Upper lobe of left lung (tissue), 6 donors: ENCODE results near the gene VDAC2. TPM values are rescaled to one million over a fixed set of nuclear protein-coding genes. Genes with fewer than 3 reads are reported as not detected.

Source experiments
- ATAC-seq, 2 donors: fragments of 200-7000 bp; cut with Tn5 transposase; one replicate each; pipeline ENCODE4 v1.9.1; 2022; ENCODE audit warnings: mild to moderate bottlenecking in 2 of 2, moderate library complexity in 2 of 2; ENCODE audit not compliant: low FRiP score in 2 of 2
- DNase-seq, 2 donors: peaks; one replicate each; pipeline ENCODE4 v3.0.0-alpha.2; 2019 to 2020
- H3K27ac ChIP-seq, 4 donors: fragments of 200-600 bp; sonication (generic); one replicate each; pipeline ENCODE4 v1.5.1; 2016 to 2019
- H3K27me3 ChIP-seq, 4 donors: fragments of 200-600 bp; sonication (generic); one replicate each; pipeline ENCODE4 v1.5.1; 2017 to 2019
- H3K36me3 ChIP-seq, 4 donors: fragments of 200-600 bp; sonication (generic); one replicate each; pipeline ENCODE4 v1.5.1; 2016 to 2019
- H3K4me1 ChIP-seq, 4 donors: fragments of 200-600 bp; sonication (generic); one replicate each; pipeline ENCODE4 v1.5.1; 2018 to 2019
- H3K4me3 ChIP-seq, 4 donors: fragments of 200-600 bp; sonication (generic); one replicate each; pipeline ENCODE4 v1.5.1; 2017 to 2019; ENCODE audit warnings: mild to moderate bottlenecking in 2 of 4, moderate library complexity in 1 of 4
- H3K9me3 ChIP-seq, 4 donors: fragments of 200-600 bp; sonication (generic); one replicate each; pipeline ENCODE4 v1.5.1; 2018 to 2019
- CTCF ChIP-seq, 6 experiments: fragments of 450-650 bp in 4 of 6; fragments of 200-600 bp in 2 of 6; sonication (generic) in 2 of 6; IDR thresholded peaks; one replicate each; pipeline ENCODE4 v1.5.1; 2016 to 2019; ENCODE audit warnings: antibody characterized with exemption in 6 of 6
- EP300 ChIP-seq, 4 donors: sonication (generic); formaldehyde crosslinking; IDR thresholded peaks; one replicate each; pipeline ENCODE4 v1.5.1; 2017; ENCODE audit warnings: antibody characterized with exemption in 4 of 4, control low read depth in 2 of 4
- POLR2A ChIP-seq, 4 donors: fragments of 450-650 bp; IDR thresholded peaks; one replicate each; pipeline ENCODE4 v1.5.1; 2016 to 2017; ENCODE audit warnings: antibody characterized with exemption in 4 of 4, mild to moderate bottlenecking in 2 of 4
- POLR2AphosphoS5 ChIP-seq, 2 donors: sonication (generic); formaldehyde crosslinking; IDR thresholded peaks; one replicate each; pipeline ENCODE4 v1.5.1; 2017; ENCODE audit warnings: antibody characterized with exemption in 2 of 2
- WGBS, 2 donors: methylation state at CpG; one replicate each; pipeline ENCODE4 v1.1.5; 2017 to 2018; 5-methylcytosine and 5-hydroxymethylcytosine counted together
- small RNA-seq, 4 donors: library from RNA; depleted of rRNA; stranded (forward); fragments of <200 nt; gene quantifications; one replicate each; pipeline ENCODE3, GENCODE V24; 2016
- total RNA-seq, 6 donors: library from RNA; depleted of rRNA in 4 of 6; stranded (reverse); fragments of >200 nt in 4 of 6; gene quantifications; one replicate each; pipeline versions ENCODE4 v1.1.0 to v1.2.1, GENCODE V29; 2016 to 2021
- donor health status: DM: no; HTN: no; CAD: no; lungs with moderate emphysema.
- donor health status: DM: no; HTN: yes; CAD: no; lungs with severe emphysema.

VDAC2 gene
- total RNA-seq, 6 donors from 2014 or later, result 54.5 to 137 (median 98.8) TPM

GRCh38 chr10:75276069-75276872, 65.7 kb downstream of the VDAC2 start:
- H3K4me3 ChIP-seq, result peak overlapping the region in 3 of 4 donors; percentile 23 to 50 (median 45)
- TF ChIP-seq CTCF (IDR thresholded peaks at IDR 0.05), result peak in 1 of 6 experiments; percentile 35
- no peak for TF ChIP-seq EP300 (IDR thresholded peaks at IDR 0.05)
- no peak for TF ChIP-seq POLR2AphosphoS5 (IDR thresholded peaks at IDR 0.05)
- peak in 1 of 4 donors; percentile 51 for TF ChIP-seq POLR2A (IDR thresholded peaks at IDR 0.05)
- peak overlapping the region; percentile 69 to 77 (median 70) for H3K27ac ChIP-seq
- DNase-seq (peak; percentile 30 to 84), ATAC-seq (peak; percentile 26 to 76)
- H3K27me3 ChIP-seq, result no peaks in the 10 kb centered on the region
- no peaks in the 10 kb centered on the region for H3K9me3 ChIP-seq
- WGBS, 2 donors, result 50 to 58% methylated on average over 28 to 39 of the region's 46 CpGs
- H3K4me1 ChIP-seq, result peaks cover 13 to 26% (median 19%) of the 10 kb centered on the region in 4 donors
- no peaks in the 10 kb centered on the region for H3K36me3 ChIP-seq

GRCh38 chr10:75280236-75280635, 69.6 kb downstream of the VDAC2 start:
- ATAC-seq (no peak), DNase-seq (no peak)
- WGBS, 2 donors, result 71 to 88% methylated on average over 2 of the region's 2 CpGs
- H3K27me3 ChIP-seq, result no peaks in the 10 kb centered on the region
- H3K4me3 ChIP-seq, result no peak overlapping the region
- peaks cover 14 to 35% (median 23%) of the 10 kb centered on the region in 4 donors for H3K4me1 ChIP-seq
- no peaks in the 10 kb centered on the region for H3K9me3 ChIP-seq
- H3K36me3 ChIP-seq, result no peaks in the 10 kb centered on the region
- no peak for TF ChIP-seq POLR2AphosphoS5 (IDR thresholded peaks at IDR 0.05)
- no peak for TF ChIP-seq POLR2A (IDR thresholded peaks at IDR 0.05)
- no peak for TF ChIP-seq CTCF (IDR thresholded peaks at IDR 0.05)
- TF ChIP-seq EP300 (IDR thresholded peaks at IDR 0.05), result no peak
- no peak overlapping the region for H3K27ac ChIP-seq

Small RNAs within 50 kb of the gene (small RNA-seq; reads per million reads assigned to genes)
- gene HMGA1P5, result 0 reads per million in 4 donors
- 0 reads per million in 4 donors for gene RPL39P25

Other genes with a start within 250 kb of the VDAC2 start
- 10 to 100 TPM in 5 of 6 donors, 1 to 10 TPM in 1; 8.4 to 36.2 (median 18.0) TPM for gene SAMD8, start 99.1 kb upstream of the VDAC2 start, total RNA-seq
- gene COMTD1, start 25.2 kb downstream of the VDAC2 start, total RNA-seq, result 10 to 100 TPM; 28.0 to 56.6 (median 35.6) TPM
- 10 to 100 TPM; 15.0 to 44.6 (median 23.5) TPM for gene ZNF503, start 191.0 kb downstream of the VDAC2 start, total RNA-seq
- gene LRMDA, start 220.8 kb downstream of the VDAC2 start, total RNA-seq, result 100 to 1,000 TPM in 1 of 6 donors, 10 to 100 TPM in 5; 12.8 to 185 (median 18.1) TPM